H9 (cell line): ENCODE data around the gene CHD6. TPM values are rescaled to one million over a fixed set of nuclear protein-coding genes. Genes with fewer than 3 reads are reported as not detected.

Experiments
- DNase-seq: peaks from one replicate; pipeline ENCODE4 v3.0.0-alpha.2; 2017
- H2AFZ ChIP-seq: one replicate; pipeline ENCODE4 v1.6.1; 2013; ENCODE audit warnings: mild to moderate bottlenecking, low read length, control low read depth, moderate library complexity
- H2AK5ac ChIP-seq: 2 replicates; pipeline ENCODE4 v1.6.1; 2013; ENCODE audit warnings: low read length, control low read depth, mixed read lengths; ENCODE audit not compliant: insufficient read length
- H2BK120ac ChIP-seq: one replicate; pipeline ENCODE4 v1.6.1; 2013; ENCODE audit warnings: low read depth, mild to moderate bottlenecking, low read length, control low read depth, inconsistent platforms; ENCODE audit not compliant: poor library complexity, severe bottlenecking
- H2BK12ac ChIP-seq: 2 replicates; pipeline ENCODE4 v1.6.1; 2013; ENCODE audit warnings: low read length, control low read depth, mixed read lengths, low read depth; ENCODE audit not compliant: insufficient read length
- H2BK15ac ChIP-seq: 2 replicates; pipeline ENCODE4 v1.6.1; 2013; ENCODE audit warnings: low read depth, low read length, control low read depth
- H2BK20ac ChIP-seq: one replicate; pipeline ENCODE4 v1.6.1; 2013; ENCODE audit warnings: low read depth, mild to moderate bottlenecking, low read length, control low read depth, inconsistent platforms; ENCODE audit not compliant: poor library complexity, severe bottlenecking
- H2BK5ac ChIP-seq: 2 replicates; pipeline ENCODE4 v1.6.1; 2013; ENCODE audit warnings: low read length, control low read depth, mixed read lengths; ENCODE audit not compliant: insufficient read length
- H3K14ac ChIP-seq: 2 replicates; pipeline ENCODE4 v1.6.1; 2013; ENCODE audit warnings: low read length, control low read depth; ENCODE audit not compliant: insufficient read depth
- H3K18ac ChIP-seq: 2 replicates; pipeline ENCODE4 v1.6.1; 2013; ENCODE audit warnings: low read depth, mild to moderate bottlenecking, mixed read lengths, low read length, control low read depth; ENCODE audit not compliant: insufficient read length
- H3K23ac ChIP-seq: 2 replicates; pipeline ENCODE4 v1.6.1; 2013; ENCODE audit warnings: low read length, control low read depth, mixed read lengths, low read depth; ENCODE audit not compliant: insufficient read length
- H3K23me2 ChIP-seq: 2 replicates; pipeline ENCODE4 v1.6.1; 2013; ENCODE audit warnings: low read depth, mild to moderate bottlenecking, mixed read lengths, low read length, control low read depth; ENCODE audit not compliant: insufficient read length, poor library complexity, severe bottlenecking
- H3K27ac ChIP-seq: 2 replicates; pipeline ENCODE4 v1.5.1; 2013; ENCODE audit warnings: low read length, control low read depth, mixed read lengths, low read depth; ENCODE audit not compliant: insufficient read length
- H3K27me3 ChIP-seq: 2 replicates; pipeline ENCODE4 v1.6.1; 2013; ENCODE audit warnings: low read length, control low read depth, inconsistent platforms; ENCODE audit not compliant: insufficient read depth
- H3K4ac ChIP-seq: 2 replicates; pipeline ENCODE4 v1.6.1; 2013; ENCODE audit warnings: low read depth, mild to moderate bottlenecking, control low read depth, inconsistent platforms, low read length, moderate library complexity
- H3K4me1 ChIP-seq: 2 replicates; pipeline ENCODE4 v1.6.1; 2013; ENCODE audit warnings: low read length, control low read depth, inconsistent platforms; ENCODE audit not compliant: insufficient read depth
- H3K4me2 ChIP-seq: 2 replicates; pipeline ENCODE4 v1.6.1; 2013; ENCODE audit warnings: low read length, control low read depth, mixed read lengths; ENCODE audit not compliant: insufficient read length, insufficient read depth
- H3K56ac ChIP-seq: 2 replicates; pipeline ENCODE4 v1.6.1; 2013; ENCODE audit warnings: low read depth, mild to moderate bottlenecking, mixed read lengths, low read length, control low read depth; ENCODE audit not compliant: insufficient read length
- H3K79me1 ChIP-seq: 2 replicates; pipeline ENCODE4 v1.6.1; 2013; ENCODE audit warnings: low read depth, mild to moderate bottlenecking, moderate library complexity, low read length, control low read depth, inconsistent platforms; ENCODE audit not compliant: insufficient read depth, poor library complexity, severe bottlenecking
- H3K79me2 ChIP-seq: 2 replicates; pipeline ENCODE4 v1.6.1; 2013; ENCODE audit warnings: low read length, control low read depth, inconsistent platforms; ENCODE audit not compliant: insufficient read depth
- H3K9ac ChIP-seq: 2 replicates; pipeline ENCODE4 v1.6.1; 2013; ENCODE audit warnings: low read length, control low read depth, mixed read lengths; ENCODE audit not compliant: insufficient read length; ENCODE audit errors: extremely low read depth
- H3K9me3 ChIP-seq: one replicate; pipeline ENCODE4 v1.6.1; 2013; ENCODE audit warnings: low read depth, low read length, inconsistent platforms; ENCODE audit not compliant: control insufficient read depth
- H3T11ph ChIP-seq: one replicate; pipeline ENCODE4 v1.6.1; 2013; ENCODE audit warnings: mild to moderate bottlenecking, low read length, control low read depth, inconsistent platforms
- H4K20me1 ChIP-seq: one replicate; pipeline ENCODE4 v1.6.1; 2013; ENCODE audit not compliant: control insufficient read depth, insufficient read length, insufficient read depth
- H4K5ac ChIP-seq: 2 replicates; pipeline ENCODE4 v1.6.1; 2013; ENCODE audit warnings: low read depth, mild to moderate bottlenecking, mixed read lengths, low read length, control low read depth; ENCODE audit not compliant: insufficient read length
- H4K8ac ChIP-seq: replicated peaks from 2 replicates; pipeline ENCODE4 v1.6.1; 2013; ENCODE audit warnings: low read length, control low read depth, mixed read lengths, low read depth; ENCODE audit not compliant: insufficient read length
- H4K91ac ChIP-seq: 2 replicates; pipeline ENCODE4 v1.6.1; 2013; ENCODE audit warnings: low read depth, mild to moderate bottlenecking, moderate library complexity, mixed read lengths, low read length, control low read depth; ENCODE audit not compliant: insufficient read length
- H3K27ac Mint-ChIP-seq, 3 experiments: 2 replicates in 2 of 3; 3 replicates in 1 of 3; pipeline ENCODE4 v1.8.0; 2020 to 2021; ENCODE audit warnings: mixed read lengths in 3 of 3, mild to moderate bottlenecking in 1 of 3, moderate library complexity in 1 of 3
- H3K27me3 Mint-ChIP-seq: 2 replicates; pipeline ENCODE4 v1.8.0; 2021; ENCODE audit warnings: low read depth, mild to moderate bottlenecking, moderate library complexity, mixed read lengths
- H3K36me3 Mint-ChIP-seq, 3 experiments: 2 replicates in 2 of 3; 3 replicates in 1 of 3; pipeline ENCODE4 v1.8.0; 2020 to 2021; ENCODE audit warnings: low read depth in 3 of 3, mixed read lengths in 3 of 3; ENCODE audit not compliant: insufficient read depth in 1 of 3
- H3K4me1 Mint-ChIP-seq, 2 experiments: 2 replicates each; pipeline ENCODE4 v1.8.0; 2020; ENCODE audit warnings: mixed read lengths in 2 of 2
- H3K4me3 Mint-ChIP-seq, 2 experiments: 2 replicates in 1 of 2; 3 replicates in 1 of 2; pipeline ENCODE4 v1.8.0; 2020 to 2021; ENCODE audit warnings: mild to moderate bottlenecking in 2 of 2, mixed read lengths in 2 of 2, moderate library complexity in 1 of 2
- H3K9me3 Mint-ChIP-seq, 2 experiments: 2 replicates in 1 of 2; 3 replicates in 1 of 2; pipeline ENCODE4 v1.8.0; 2020; ENCODE audit warnings: mild to moderate bottlenecking in 2 of 2, mixed read lengths in 2 of 2, moderate library complexity in 1 of 2
- WGBS: extraction: QIAGEN DNeasy Blood & Tissue Kit; methylation state at CpG from one replicate; pipeline ENCODE4 v1.1.7; 2013; ENCODE audit warnings: missing lambda C conversion rate, low lambda C conversion rate, mixed read lengths; ENCODE audit not compliant: insufficient read length; ENCODE audit errors: extremely low coverage; 5-methylcytosine and 5-hydroxymethylcytosine counted together
- total RNA-seq: library from RNA; stranded (reverse); gene quantifications from 2 replicates; pipeline ENCODE4 v1.2.1, GENCODE V29; 2021
- TF ChIP-seq, protein P1 (sequence below): fragments of 200-600 bp; sonication (generic); conservative IDR thresholded peaks from 3 replicates; pipeline ENCODE4 v1.8.0; 2021; ENCODE audit warnings: antibody characterized with exemption, mild to moderate bottlenecking

Gene CHD6
- total RNA-seq, 1 experiment from 2014 or later, result 51.5 TPM

DNA sequence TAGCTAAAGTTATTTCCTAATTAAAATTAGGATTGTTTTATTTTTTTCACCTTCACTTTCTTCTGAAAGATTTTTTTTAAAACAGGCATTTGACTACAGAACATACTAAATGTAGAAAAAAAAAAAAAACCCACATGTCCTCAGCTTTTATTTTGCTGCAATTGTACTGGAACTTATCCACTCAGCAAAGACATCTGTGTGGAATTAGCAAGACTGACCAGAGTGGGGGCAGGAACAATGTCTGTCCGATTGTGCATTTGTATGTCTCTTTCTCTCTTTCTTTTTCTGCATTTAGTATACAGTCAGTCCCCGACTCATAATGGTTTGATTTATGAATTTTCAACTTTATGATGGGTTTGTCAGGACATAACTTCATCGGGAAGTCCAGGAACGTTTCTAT, 77.3 kb downstream of the CHD6 start:
- no CpG with 5 or more reads among the region's 4 CpGs for WGBS

More for the DNA sequence above, 77.3 kb downstream of the CHD6 start:
- Histone ChIP-seq H2BK12ac (no peak overlapping the region), H3K4ac (no peak overlapping the region), H3K18ac (no peak overlapping the region), H4K8ac (no peak overlapping the region), H4K20me1 (no peaks in the 10 kb centered on the region), H2BK5ac (no peak overlapping the region), H3K79me2 (no peaks in the 10 kb centered on the region; the same call in 1 of the 2 replicates), H3K27me3 (no peaks in the 10 kb centered on the region), H3K27ac (no peak overlapping the region), H3K4me1 (no peaks in the 10 kb centered on the region), H3K14ac (no peak overlapping the region), H3K23ac (no peak overlapping the region), H3K79me1 (peaks cover 3% of the 10 kb centered on the region), H2BK20ac (no peak overlapping the region), H4K91ac (no peak overlapping the region), H3K23me2 (no peaks in the 10 kb centered on the region), H2BK15ac (no peak overlapping the region), H3K56ac (no peak overlapping the region), H2BK120ac (no peak overlapping the region), H3K4me2 (no peak overlapping the region), H3K9ac (no peak overlapping the region), H3T11ph (no peak overlapping the region), H2AK5ac (no peak overlapping the region), H4K5ac (no peak overlapping the region), H2AFZ (no peak overlapping the region), H3K9me3 (peaks cover 6% of the 10 kb centered on the region)
- DNase-seq, result no peak
- no peak overlapping the region for H3K4me3 Mint-ChIP-seq
- H3K9me3 Mint-ChIP-seq, result peaks cover 14 to 15% of the 10 kb centered on the region in 2 experiments
- no peak overlapping the region; a peak in 1 of 7 replicates for H3K27ac Mint-ChIP-seq
- no peaks in the 10 kb centered on the region for H3K27me3 Mint-ChIP-seq
- peaks cover 23 to 31% (median 27%) of the 10 kb centered on the region in 3 experiments for H3K36me3 Mint-ChIP-seq
- TF ChIP-seq, protein P1, sequence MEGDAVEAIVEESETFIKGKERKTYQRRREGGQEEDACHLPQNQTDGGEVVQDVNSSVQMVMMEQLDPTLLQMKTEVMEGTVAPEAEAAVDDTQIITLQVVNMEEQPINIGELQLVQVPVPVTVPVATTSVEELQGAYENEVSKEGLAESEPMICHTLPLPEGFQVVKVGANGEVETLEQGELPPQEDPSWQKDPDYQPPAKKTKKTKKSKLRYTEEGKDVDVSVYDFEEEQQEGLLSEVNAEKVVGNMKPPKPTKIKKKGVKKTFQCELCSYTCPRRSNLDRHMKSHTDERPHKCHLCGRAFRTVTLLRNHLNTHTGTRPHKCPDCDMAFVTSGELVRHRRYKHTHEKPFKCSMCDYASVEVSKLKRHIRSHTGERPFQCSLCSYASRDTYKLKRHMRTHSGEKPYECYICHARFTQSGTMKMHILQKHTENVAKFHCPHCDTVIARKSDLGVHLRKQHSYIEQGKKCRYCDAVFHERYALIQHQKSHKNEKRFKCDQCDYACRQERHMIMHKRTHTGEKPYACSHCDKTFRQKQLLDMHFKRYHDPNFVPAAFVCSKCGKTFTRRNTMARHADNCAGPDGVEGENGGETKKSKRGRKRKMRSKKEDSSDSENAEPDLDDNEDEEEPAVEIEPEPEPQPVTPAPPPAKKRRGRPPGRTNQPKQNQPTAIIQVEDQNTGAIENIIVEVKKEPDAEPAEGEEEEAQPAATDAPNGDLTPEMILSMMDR, result no peak
- H3K4me1 Mint-ChIP-seq, result peaks cover 0 to 6% of the 10 kb centered on the region in 2 experiments; a peak in 1 of 4 replicates
